KBM-7 (cell line): ENCODE data around the gene NPAS3.
A peak's percentile ranks its signal among the peaks of the same experiment; 100 is the strongest.

Experiments
- DNase-seq: peaks from one replicate; pipeline ENCODE4 v3.0.0-alpha.2; 2015
- in situ Hi-C: fragments of 300-500 bp; cut with MboI; formaldehyde crosslinking; loops from 2 replicates; pipeline ENCODE4 v1.14.3; 2020; ENCODE audit warnings: low sequenced_read_pairs, low pct_unique_long_range_greater_than_20kb, mixed read lengths

NPAS3 gene

DNA sequence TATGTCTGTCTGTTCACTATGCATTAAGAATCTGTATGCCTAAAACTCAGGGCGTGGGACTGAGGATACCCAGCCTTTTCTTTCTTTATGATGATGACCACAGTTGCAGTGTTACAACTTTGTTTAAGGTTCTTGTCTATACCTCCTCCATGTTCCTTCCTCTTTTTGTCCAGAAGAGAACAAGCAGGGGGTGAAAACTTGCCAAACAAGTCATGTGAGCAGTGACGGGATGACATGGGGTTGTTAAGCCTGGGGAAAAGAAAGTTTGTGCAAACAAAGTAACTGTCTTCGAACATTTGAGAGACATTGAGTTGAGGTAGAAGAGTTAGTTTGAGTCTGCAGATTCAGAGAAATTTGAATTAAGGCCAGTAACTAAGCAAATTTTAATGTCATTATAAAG, 505.5 kb downstream of the NPAS3 start:
- DNase-seq: peak; percentile 22

GRCh38 chr14:33449268-33449667, 510.6 kb downstream of the NPAS3 start:
- in situ Hi-C loops: no loop called here
- no peak for DNase-seq

More for the DNA sequence above, 505.5 kb downstream of the NPAS3 start:
- in situ Hi-C loops: no loop called here

GRCh38 chr14:33449703-33450395, 511.2 kb downstream of the NPAS3 start:
- in situ Hi-C loops: no loop called here
- DNase-seq: no peak

DNA sequence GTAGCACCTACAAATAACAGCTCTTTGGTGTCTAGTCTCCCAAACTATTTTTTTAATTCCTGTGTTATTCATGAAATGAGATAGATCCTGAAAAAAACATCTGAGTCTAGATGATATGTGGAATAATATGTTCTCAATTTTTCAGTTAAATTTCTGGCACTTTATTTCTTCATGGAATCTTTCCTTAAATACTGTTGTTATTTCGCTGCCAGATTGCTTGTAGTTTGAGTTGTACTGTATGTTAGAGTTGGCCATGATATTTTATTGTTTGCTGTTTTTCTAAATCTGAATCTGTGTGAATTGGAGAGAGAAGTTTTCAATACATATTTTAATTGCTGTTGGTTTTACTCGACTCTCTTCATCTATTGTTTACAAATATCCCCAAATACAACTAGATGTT, 511.7 kb downstream of the NPAS3 start:
- no peak for DNase-seq
- in situ Hi-C loops: no loop called here

GRCh38 chr14:33451211-33451610, 512.5 kb downstream of the NPAS3 start:
- DNase-seq: no peak
- in situ Hi-C loops: no loop called here

DNA sequence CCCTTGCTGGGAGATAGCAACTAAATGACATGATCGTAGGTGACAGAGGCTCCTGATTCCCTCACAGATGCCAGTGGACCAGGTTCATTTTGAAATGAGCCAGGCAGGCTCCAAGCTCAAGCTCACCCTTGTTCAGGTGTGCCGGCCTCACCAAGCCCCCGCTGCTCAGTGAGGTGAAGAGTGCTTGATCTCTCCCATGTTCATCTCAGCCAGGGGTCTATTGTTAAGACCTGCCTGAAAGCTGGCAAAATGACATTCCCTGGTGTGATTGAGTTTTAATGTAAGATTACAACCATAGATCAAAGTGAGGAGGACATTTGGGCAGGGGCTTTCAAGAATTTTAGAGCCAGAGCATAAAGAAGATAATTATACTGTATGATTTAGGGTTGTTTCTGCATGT, 514.3 kb downstream of the NPAS3 start:
- in situ Hi-C loops: no loop called here
- DNase-seq: no peak

GRCh38 chr14:33454022-33454595, 515.4 kb downstream of the NPAS3 start:
- in situ Hi-C loops: no loop called here
- DNase-seq: no peak

GRCh38 chr14:33454707-33455106, 516.0 kb downstream of the NPAS3 start:
- no peak for DNase-seq
- in situ Hi-C loops: no loop called here

DNA sequence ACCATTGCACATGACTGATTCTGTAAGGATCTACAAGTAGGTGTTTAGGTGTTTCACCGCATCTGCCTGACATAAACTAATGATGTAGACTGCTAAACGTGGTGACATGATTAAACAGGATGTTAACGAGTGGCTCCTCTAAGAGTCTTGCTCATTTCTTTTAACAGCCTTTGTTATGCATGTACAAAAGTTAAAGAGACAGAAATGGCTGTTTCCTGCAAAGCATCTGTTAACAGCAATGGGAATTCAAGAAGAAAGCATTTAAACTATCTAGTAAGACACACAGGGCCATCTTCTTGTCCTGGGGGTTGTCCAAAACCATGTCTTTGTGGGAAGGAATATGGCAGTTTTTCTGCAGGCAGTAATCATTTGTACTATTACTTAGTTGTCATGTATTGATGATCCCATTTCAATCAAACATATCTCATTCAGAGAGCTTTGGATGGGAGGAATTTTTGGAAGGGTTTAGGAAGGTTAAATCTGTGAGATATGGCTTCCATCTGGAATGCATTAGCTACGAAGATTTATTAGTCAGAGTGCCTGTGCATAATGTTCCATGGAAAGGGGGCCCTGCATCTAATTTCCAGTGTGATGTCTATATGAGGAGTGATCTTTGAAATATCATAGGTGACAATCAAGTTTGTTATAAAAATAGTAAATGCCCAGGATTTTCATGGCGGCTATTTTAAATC, 517.1 kb downstream of the NPAS3 start:
- no peak for DNase-seq
- in situ Hi-C loops: no loop called here

GRCh38 chr14:33457021-33457420, 518.3 kb downstream of the NPAS3 start:
- in situ Hi-C loops: no loop called here
- no peak for DNase-seq

DNA sequence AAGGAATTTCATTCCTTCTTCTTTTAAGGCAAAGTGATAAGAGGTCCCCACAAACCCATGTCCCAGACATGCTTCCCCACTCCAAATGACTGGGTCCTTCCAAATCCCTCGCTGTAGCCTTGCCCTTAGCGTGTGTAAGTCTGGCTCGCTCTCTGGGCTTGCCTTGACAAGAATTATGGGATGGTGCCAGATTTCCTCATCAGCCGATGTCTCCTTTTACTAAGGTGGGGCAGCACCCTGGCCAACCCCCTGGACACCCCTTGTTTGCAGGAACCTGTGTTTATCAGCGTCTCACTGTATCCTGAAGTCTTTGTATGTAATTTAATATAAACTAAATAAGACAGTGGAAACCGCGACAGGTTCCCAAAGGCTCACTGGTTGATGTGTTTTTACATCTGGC, 518.9 kb downstream of the NPAS3 start:
- no peak for DNase-seq
- in situ Hi-C loops: no loop called here

DNA sequence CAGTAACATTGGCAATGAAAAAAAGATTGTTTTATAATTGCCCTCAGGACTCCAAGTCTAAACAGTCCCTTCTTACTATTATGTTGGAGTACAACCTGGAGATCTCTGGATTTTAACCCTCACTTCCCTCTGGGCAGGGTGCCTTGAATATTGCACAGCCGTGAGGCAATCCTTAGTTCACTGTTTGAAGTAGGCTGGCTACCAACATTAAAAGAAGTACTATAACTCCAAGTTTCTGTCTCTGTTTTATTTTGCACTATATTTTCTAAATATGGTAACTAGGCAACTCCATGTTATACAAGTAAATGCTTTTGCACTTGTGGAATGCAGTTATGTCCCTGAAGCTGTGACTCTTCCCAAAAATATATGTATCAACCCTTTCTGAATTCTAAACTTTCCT, 521.5 kb downstream of the NPAS3 start:
- DNase-seq: no peak
- in situ Hi-C loops: no loop called here

GRCh38 chr14:33461036-33461435, 522.4 kb downstream of the NPAS3 start:
- in situ Hi-C loops: no loop called here

GRCh38 chr14:33463731-33464130, 525.1 kb downstream of the NPAS3 start:
- no peak for DNase-seq
- in situ Hi-C loops: no loop called here

More at GRCh38 chr14:33461036-33461435, 522.4 kb downstream of the NPAS3 start:
- DNase-seq: no peak

- DNase-seq: no peak
- in situ Hi-C loops: no loop called here
Measured at GRCh38 chr14:33464254-33464962, 525.7 kb downstream of the NPAS3 start.

DNA sequence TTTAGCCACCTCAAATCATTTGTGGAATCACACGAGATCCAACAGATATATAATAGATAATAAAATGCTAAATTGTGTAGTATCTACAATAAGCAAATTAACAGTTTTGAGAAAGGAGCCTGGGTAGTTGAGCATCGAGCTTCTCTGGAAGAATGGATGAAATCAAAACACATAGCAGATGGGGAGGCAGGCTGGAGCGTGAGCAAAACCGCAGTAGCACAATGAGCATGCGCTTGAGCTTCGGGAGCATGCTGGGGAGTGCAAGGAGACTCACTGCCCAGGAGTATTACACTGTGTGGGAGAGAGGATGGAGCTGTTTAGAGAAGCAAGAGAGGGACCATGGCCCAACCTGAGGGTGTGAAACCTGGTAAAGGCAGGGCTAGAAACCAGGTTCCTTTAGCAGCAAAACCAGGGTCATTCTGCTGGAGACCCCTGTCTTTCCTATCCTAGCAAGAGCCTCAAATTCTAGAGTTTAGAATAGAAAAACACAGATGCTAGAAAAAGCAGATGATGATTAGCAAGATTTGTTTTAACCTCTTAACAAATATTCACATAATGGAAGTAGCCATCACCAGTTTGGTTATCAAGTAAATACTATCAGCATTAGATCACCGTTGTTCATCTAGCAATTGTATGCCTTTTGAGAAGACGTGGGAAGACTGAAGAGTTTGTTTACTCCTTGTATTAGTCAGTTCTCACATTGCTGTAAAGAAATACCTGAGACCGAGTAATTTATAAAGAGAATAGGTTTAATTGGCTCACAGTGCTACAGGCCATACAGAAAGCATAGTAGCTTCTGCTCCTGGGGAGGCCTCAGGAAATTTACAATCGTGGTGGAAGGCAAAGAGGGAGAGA, 527.4 kb downstream of the NPAS3 start:
- no peak for DNase-seq
- in situ Hi-C loops: no loop called here

- in situ Hi-C loops: no loop called here
- no peak for DNase-seq
Measured at GRCh38 chr14:33467971-33468370, 529.3 kb downstream of the NPAS3 start.

DNA sequence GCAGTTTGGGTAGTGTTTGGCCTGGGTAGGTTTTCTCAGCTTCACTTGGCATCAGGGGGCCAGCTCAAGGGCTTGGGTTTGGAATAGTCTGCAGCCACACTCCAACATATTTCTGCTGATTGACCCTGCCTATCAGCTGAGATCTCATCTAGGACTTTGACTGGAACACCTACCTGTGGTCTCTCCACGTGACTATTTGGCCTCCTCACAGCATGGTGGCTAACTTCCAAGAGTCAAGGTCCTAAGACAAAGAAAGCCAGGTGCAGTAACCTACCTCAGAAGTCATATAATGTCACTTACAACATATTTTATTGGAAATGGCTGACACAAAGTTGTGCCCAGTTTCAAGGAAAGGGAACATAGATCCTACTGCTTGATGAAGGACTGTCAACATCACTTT, 531.2 kb downstream of the NPAS3 start:
- in situ Hi-C loops: no loop called here

DNA sequence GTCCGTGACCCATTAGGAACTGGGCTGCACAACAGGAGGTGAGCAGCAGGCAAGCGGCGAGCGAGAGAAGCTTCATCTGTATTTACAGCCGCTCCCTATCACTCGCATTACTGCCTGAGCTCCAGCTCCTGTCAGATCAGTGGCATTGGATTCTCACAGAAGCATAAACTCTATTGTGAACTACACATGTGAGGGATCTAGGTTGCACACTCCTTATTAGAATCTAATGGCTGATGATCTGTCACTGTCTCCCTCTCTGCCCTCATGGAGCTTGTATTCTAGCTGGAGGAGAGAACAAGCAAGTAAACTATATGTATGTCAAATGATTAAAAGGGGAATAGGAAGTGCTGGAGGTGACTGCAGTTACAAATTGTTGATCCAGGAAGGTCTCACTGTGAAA, 533.1 kb downstream of the NPAS3 start:
- DNase-seq: no peak
- in situ Hi-C loops: no loop called here

More for the DNA sequence above, 531.2 kb downstream of the NPAS3 start:
- DNase-seq: no peak
